AG10803 (cell line): ENCODE measurements around the gene MASP2.
"Not testable (repeated sequence)": the region's sequence is repeated elsewhere in the genome, so short reads cannot be mapped to it uniquely, and the experiment has no call there.

Experiments used
- DNase-seq: peaks from one replicate; pipeline ENCODE4 v3.0.0; 2010; ENCODE audit warnings: low read depth
- H3K4me3 ChIP-seq: 2 replicates; pipeline ENCODE4 v1.5.1; 2011; ENCODE audit warnings: mild to moderate bottlenecking, low read length, control low read depth
- TF ChIP-seq, protein P1 (sequence below): conservative IDR thresholded peaks from 2 replicates; pipeline ENCODE4 v1.5.1; 2011; ENCODE audit warnings: mild to moderate bottlenecking, low read length, control low read depth, inconsistent platforms

MASP2 gene

DNA sequence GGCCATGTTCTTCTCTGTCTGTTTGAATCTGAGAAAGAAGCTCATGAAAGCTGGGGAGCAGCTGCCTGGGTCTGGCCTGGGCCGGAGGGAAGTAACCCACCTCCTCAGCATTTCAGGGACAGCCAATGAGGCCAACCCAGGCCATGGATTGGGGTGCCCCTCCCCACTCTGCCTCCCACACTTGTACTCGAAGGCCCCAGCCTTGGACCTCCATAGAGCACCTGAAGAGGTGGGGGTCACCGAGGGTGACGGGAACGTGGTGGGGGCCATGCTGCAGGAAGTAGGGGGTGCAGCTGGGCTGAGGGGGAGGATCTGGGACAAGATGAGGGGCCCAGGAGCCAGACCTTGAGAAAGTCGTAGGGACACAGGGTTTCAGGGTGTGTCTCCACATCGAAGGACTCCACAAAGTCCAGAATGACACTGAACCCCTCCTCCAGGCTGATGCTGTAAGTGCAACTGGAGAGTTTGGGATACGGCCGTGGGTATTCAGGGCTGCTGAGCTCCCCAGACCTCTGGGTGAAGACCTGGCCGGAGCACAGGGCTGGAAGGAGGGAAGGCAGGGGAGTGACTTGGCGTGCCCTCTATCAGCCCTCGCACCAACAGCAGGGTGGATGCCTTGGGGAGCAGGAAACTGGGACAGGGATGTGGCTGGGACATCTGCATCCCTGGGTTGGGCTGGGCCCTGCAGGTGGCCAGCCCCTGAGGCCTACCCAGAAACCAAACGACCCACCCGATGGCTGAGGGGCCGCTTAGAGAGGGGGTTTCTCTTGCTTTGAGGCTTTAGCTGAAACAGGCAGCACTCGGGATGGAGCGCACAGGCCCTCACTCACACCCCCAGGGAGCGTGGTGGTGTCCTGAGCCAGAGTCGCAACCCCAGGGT is 3.8 kb downstream of the MASP2 start:
- DNase-seq = no peak
- H3K4me3 ChIP-seq = no peak overlapping the region
- TF ChIP-seq, protein P1, sequence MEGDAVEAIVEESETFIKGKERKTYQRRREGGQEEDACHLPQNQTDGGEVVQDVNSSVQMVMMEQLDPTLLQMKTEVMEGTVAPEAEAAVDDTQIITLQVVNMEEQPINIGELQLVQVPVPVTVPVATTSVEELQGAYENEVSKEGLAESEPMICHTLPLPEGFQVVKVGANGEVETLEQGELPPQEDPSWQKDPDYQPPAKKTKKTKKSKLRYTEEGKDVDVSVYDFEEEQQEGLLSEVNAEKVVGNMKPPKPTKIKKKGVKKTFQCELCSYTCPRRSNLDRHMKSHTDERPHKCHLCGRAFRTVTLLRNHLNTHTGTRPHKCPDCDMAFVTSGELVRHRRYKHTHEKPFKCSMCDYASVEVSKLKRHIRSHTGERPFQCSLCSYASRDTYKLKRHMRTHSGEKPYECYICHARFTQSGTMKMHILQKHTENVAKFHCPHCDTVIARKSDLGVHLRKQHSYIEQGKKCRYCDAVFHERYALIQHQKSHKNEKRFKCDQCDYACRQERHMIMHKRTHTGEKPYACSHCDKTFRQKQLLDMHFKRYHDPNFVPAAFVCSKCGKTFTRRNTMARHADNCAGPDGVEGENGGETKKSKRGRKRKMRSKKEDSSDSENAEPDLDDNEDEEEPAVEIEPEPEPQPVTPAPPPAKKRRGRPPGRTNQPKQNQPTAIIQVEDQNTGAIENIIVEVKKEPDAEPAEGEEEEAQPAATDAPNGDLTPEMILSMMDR = no peak

DNA sequence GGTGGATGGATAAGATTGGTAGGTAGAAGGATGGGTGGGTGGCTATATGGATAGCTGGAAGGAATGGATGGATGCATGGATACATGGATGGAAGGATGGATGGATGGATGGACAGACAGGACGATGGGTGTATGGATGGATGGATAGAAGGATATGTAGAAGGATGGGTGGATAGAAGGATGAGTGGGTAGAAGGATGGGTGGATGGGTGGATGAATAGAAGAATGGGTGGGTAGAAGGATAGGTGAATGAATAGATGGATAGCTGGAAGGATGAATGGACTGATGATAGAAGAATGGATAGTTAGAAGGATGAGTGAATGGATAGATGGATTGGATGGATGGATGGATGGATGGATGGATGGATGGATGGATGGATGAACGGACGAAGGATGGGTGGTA is 5.0 kb downstream of the MASP2 start:
- DNase-seq = no peak
- TF ChIP-seq, protein P1 = no peak
- H3K4me3 ChIP-seq = no peak overlapping the region

DNA sequence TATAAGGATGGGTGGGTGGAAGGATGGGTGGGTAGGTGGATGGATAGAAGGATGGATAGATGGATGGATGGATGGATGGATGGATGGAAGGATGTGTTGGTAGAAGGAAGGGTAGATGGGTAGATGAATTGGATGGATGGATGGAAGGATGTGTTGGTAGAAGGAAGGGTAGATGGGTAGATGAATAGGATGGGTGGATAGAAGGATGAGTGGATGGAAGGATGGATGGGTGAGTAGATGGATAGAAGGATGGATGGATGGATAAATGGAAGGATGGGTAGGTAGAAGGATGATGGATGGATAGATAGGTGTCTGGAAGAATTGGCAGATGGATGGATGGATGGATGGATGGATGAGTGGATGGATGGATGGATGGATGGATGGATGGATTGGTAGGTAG is 6.0 kb downstream of the MASP2 start:
- TF ChIP-seq, protein P1 = no peak
- DNase-seq = no peak
- H3K4me3 ChIP-seq = no peak overlapping the region

DNA sequence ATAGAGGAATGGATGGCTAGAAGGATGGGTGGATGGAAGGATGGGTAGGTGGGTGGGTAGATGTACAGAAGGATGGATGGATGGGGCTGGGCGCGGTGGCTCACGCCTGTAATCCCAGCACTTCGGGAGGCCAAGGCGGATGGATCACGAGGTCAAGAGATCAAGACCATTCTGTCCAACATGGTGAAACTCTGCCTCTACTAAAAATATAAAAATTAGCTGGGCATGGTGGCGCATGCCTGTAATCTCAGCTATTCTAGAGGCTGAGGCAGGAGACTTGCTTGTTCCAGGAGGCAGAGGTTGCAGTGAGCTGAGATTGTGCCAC is 7.0 kb downstream of the MASP2 start:
- DNase-seq, H3K4me3 ChIP-seq: not testable (repeated sequence)

DNA sequence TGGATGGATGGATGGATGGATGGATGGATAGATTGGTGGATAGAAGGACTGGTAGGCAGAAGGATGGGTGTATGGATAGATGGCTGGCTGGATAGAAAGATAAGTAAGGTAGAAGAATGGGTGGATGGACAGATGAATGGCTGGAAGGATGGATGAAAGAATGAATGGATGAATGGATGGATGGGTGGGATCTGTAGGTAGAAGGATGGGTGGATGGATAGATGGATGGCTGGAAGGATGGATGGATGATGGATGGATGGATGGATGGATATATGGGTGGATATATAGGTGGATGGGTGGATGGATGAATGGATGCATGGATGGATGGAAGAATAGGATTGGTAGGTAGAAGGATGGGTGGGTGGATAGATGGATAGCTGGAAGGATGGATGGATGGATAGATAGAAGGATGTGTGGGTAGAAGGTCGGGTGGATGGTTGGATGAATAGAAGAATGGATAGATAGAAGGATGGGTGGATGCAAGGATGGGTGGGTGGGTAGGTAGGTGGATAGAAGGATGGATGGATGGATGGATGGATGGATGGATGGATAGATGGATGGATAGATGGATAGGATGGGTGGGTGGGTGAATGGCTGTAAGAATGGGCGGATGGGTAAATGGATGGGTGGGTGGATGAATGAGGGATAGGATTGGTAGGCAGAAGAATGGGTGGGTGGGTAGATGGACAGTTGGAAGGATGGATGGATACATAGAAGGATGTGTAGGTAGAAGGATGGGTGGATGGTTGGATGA is 7.5 kb downstream of the MASP2 start:
- TF ChIP-seq, protein P1 = no peak
- no peak overlapping the region for H3K4me3 ChIP-seq
- DNase-seq = no peak

DNA sequence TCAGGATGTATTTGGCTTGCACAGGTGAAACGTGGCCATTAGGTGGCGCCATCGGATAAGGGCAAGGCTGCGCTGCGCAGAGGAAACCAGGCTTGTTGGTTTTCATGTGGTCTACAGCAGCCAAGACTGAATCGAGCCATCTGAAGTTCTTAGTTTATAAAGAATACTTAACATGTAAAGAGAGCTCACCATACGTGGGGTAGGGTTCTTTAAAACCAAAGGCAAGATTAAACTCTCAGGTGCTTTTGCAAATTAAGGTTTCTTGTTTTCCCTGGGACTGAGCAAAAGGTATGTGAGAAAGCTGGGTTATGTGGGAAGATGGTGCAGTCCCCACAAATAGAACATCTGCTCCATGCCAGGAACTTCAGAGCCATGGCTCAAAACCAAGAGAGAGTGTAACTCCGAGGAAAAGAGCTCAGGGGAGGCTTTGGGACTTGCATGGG is 9.3 kb downstream of the MASP2 start:
- no peak overlapping the region for H3K4me3 ChIP-seq
- TF ChIP-seq, protein P1 = peak; percentile 99
- DNase-seq = peak; percentile 83

DNA sequence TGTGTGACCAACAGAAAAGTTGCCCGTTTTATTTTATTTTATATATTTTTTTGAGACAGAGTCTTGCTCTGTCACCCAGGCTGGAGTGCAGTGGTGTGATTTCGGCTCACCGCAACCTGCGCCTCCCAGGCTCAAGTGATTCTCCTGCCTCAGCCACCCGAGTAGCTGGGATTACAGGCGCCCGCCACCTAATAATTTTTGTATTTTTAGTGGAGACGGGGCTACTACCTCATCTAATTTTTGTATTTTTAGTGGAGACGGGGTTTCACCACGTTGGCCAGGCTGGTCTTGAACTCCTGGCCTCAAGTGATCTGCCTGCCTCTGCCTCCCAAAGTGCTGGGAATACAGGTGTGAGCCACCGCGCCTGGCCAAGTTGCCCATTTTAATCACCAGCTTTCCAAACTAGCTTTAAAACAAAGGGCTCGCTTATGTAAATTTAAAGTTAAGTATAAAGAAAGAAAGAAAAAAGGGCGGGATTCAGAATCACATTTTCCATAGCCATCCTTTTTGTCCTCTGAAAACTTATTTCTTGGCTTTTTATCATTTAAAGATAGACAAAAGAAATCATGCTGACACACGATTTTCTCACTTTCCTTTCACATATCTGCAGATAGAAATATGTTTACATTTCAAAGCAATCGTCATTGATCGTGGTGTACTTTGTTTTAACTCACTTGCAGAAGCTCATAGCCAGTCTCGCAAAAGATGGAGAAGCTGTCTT is 9.9 kb downstream of the MASP2 start:
- DNase-seq, H3K4me3 ChIP-seq: not testable (repeated sequence)
